Hepatic stellate cell (primary cell): ENCODE results near the gene CCDC47.

Experiments used
- DNase-seq: peaks from one replicate; pipeline ENCODE4 v3.0.0; 2011; ENCODE audit warnings: low spot score

Gene CCDC47

DNA sequence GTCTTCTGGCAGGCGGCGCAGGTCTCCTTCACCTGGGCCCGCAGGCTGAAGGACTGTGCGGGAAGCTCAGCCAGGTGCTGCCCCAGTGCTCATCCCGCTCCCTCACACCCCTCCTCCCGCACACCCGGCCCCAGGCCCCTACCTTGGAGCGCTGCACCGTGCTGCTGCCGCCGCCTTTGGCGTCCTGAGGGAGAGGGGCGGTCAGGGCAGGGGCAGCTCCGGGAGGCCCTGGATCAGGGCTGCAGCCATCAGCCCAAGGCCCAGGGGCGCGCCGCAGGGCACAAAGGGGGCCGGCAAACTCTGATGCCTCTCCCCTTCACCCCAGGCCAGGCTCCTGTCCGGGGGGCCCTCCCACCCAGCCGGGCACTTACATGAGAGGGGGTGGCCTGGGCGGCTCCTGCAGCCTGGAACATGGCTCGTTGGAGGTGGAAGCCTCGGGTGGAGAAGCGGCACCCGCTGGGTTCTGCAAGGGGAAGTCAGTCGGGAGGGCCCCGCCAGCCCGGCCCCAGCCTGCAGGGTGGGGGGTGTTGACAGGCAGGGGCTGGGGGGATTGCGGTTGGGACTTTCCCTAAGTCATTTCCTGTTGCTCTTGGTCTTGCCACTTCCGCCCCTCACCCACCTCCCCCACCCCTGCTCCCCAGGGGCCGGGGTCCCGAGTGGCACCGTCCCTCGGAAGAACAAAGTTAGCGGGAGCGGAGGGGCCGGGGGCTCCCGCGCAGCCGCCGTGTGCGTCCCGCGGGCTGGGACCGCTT lies 74.3 kb downstream of the CCDC47 start:
- DNase-seq, result peak; percentile 38

DNA sequence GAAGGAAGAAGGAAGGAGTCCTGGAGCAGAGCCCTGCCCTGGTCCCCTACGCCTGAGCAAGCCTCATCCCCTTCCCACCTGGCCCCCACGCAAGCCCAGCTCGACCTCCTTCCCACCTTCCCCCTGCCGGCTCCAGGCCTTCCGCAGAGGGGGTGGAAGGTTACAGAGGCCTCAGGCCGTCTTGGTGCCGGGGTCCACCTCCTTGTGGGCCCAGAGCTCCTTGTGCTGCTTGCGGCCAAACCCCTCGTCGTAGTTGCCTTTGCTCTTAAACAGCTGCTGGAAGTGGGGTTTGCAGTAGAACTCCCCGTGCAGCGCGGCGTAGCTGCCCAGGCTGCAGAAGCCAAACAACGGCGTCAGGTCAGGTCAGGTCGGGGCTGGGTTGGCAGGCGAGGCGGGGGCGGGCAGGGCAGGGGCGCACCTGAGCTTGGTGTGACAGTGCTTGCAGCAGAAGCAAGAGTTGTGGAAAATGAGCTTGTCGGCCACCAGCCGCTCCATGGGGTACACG lies 75.0 kb downstream of the CCDC47 start:
- DNase-seq, result no peak

DNA sequence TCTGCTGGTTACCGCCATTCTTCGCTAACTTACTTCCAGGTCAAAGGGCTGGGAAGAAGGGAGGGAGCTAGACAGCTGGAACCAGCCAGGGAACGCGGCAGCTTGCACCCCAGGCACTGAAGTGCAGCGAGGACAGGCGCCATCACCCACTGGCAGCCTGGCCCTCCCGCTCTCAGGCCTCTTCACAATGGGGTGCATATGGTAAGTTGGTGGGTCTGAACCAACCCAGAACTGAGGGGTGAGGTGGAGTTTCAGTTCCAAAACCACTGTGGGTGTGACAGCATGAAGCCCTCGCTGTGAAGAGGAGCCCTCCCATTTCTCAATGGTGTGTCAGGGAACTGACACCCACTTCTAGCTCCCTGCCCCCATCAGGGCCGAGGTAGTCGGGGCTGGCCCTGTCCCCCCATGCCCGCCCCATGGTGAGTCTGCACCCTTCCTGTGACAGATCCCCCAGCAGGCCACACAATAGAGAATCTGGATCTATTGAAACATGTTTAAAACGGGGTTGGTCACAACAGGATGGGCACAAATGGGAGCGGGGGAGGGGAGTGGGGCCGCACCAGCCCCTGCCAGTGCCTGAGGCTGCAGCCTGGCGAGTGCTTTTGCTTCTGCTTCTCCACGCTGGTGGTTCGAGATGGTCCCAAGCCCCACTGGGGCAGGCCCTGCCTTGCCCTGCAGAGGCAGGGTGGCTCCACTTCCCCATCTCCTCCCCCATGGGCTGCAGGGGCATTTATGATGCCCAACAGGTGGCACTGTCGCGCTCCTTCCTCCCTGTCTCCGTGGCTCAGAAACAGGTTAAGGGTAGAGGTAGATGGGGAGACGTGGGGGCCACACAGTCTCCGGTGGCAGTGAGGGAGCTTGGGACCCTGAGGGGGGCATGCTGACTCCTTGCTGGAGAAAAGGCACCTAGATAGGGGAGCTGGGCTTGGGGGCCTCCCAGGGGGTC lies 75.8 kb downstream of the CCDC47 start:
- peak; percentile 53 for DNase-seq

DNA sequence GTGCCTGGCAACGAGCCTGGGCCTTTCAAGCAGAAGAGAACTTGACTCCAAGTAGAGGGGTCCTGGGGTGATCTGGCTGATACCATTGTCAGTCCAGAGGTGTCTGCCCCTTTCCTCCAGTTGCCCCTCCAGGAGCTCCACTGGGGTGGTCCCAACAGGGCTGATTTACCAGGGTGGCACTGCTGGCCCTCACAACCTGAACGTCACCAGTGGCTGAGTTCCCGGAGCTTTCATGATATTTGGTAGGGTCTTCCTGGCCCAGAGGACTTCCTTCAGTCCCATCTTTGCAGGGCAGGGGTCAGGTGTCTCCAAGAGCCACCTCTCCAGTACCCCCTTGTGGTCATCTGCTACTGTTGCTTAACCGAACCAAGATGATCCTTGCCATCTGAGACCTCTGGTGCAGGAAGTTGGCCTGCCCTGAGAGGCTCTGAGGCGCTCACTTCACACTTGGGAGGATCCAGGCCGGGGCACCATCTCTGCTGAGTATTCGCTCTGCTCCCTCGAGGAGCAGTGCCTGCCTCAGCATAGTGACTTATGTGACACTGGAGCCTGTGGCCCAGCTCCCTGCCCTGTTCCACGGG lies 76.9 kb downstream of the CCDC47 start:
- DNase-seq, result peak; percentile 52

- DNase-seq, result no peak
Observed at GRCh38 chr17:63695889-63696288, 77.5 kb downstream of the CCDC47 start.
